Measurements from ENCODE around the gene NT5C1A.

GRCh38 chr1:39652105-39652504, 19.8 kb downstream of the NT5C1A start:
- TF ChIP-seq EZH2 (IDR thresholded peaks at IDR 0.05; ENCODE audit: insufficient read depth, poor library complexity, severe bottlenecking) (no peak), EZH2phosphoT487 (IDR thresholded peaks at IDR 0.05; ENCODE audit: insufficient read depth, low read depth) (no peak)

All from GM23248 (cell line).